Activated CD8-positive, alpha-beta T cell treated with anti-CD3 and anti-CD28 coated beads for 36 hours (primary cell): Measurements from ENCODE around the gene SLC22A31. TPM values are rescaled to one million over a fixed set of nuclear protein-coding genes. Genes with fewer than 3 reads are reported as not detected.

Source experiments
- ATAC-seq: fragments of 200-7000 bp; cut with Tn5 transposase; one replicate; pipeline ENCODE4 v1.10.0; 2021; ENCODE audit warnings: mild to moderate bottlenecking, moderate library complexity
- CTCF ChIA-PET: fragments of 350-600 bp; sonication (Branson Sonifier 250); formaldehyde crosslinking; loops from one replicate; lab custom pipeline; 2021; ENCODE audit warnings: antibody characterized with exemption; lab: Charles Lee
- POLR2A ChIA-PET: fragments of 350-600 bp; sonication (Branson Sonifier 250); formaldehyde crosslinking; loops from one replicate; lab custom pipeline; 2021; ENCODE audit warnings: antibody characterized with exemption; lab: Charles Lee
- DNase-seq: peaks from one replicate; pipeline ENCODE4 v3.0.0-alpha.2; 2020
- H3K27ac Mint-ChIP-seq: one replicate; pipeline ENCODE4 v1.8.0; 2021; ENCODE audit warnings: mild to moderate bottlenecking, mixed read lengths
- H3K27me3 Mint-ChIP-seq: one replicate; pipeline ENCODE4 v1.8.0; 2021; ENCODE audit warnings: mixed read lengths
- H3K36me3 Mint-ChIP-seq: one replicate; pipeline ENCODE4 v1.8.0; 2021; ENCODE audit warnings: low read depth, mixed read lengths
- H3K4me1 Mint-ChIP-seq: one replicate; pipeline ENCODE4 v1.8.0; 2021; ENCODE audit warnings: low read depth, mixed read lengths
- H3K4me3 Mint-ChIP-seq: one replicate; pipeline ENCODE4 v1.8.0; 2021; ENCODE audit warnings: mild to moderate bottlenecking, moderate library complexity, mixed read lengths
- H3K9me3 Mint-ChIP-seq: one replicate; pipeline ENCODE4 v1.8.0; 2021; ENCODE audit warnings: mixed read lengths
- CTCF ChIP-seq: fragments of 200-600 bp; IDR thresholded peaks from one replicate; pipeline ENCODE4 v1.8.0; 2022; ENCODE audit warnings: antibody characterized with exemption, mild to moderate bottlenecking
- intact Hi-C: fragments of 100-400 bp; cut with micrococcal nuclease; formaldehyde crosslinking; loops from one replicate; pipeline ENCODE4 v1.10.0; 2022
- total RNA-seq, 2 experiments: library from RNA; stranded (reverse); gene quantifications; one replicate each; pipeline ENCODE4 v1.2.3, GENCODE V29; 2021

SLC22A31 gene
- total RNA-seq, 2 experiments from 2014 or later: 0.16 to 0.20 TPM

GRCh38 chr16:89241187-89242007 is 41.1 kb upstream of the SLC22A31 start:
- TF ChIP-seq CTCF: no peak
- ATAC-seq (peak; percentile 85), DNase-seq (peak; percentile 80)
- H3K27me3 Mint-ChIP-seq: no peaks in the 10 kb centered on the region
- intact Hi-C loops: no loop called here
- POLR2A ChIA-PET: interaction anchor here (0.6 to 1.5 kb wide), 5 partner anchors 16 to 55 kb away, joined by 3 to 4 read pairs (median 3); no protein-coding TSS in a partner anchor
- CTCF ChIA-PET: interaction anchor here (1.0 to 1.2 kb wide), 8 partner anchors 16 to 538 kb away, joined by 3 to 4 read pairs (median 3); partner anchors contain the start of gene ZNF778
- H3K27ac Mint-ChIP-seq: peak overlapping the region; percentile 99
- H3K9me3 Mint-ChIP-seq: peaks cover 4% of the 10 kb centered on the region
- H3K36me3 Mint-ChIP-seq: peaks cover 3% of the 10 kb centered on the region
- H3K4me1 Mint-ChIP-seq: peaks cover 16% of the 10 kb centered on the region
- H3K4me3 Mint-ChIP-seq: peak overlapping the region; percentile 95

GRCh38 chr16:89237733-89238132 is 37.4 kb upstream of the SLC22A31 start:
- Mint-ChIP-seq H3K27ac (no peak overlapping the region), H3K36me3 (peaks cover 12% of the 10 kb centered on the region), H3K9me3 (peaks cover 4% of the 10 kb centered on the region), H3K27me3 (no peaks in the 10 kb centered on the region), H3K4me1 (peaks cover 7% of the 10 kb centered on the region), H3K4me3 (no peak overlapping the region)
- ChIA-PET POLR2A (no interaction called here), CTCF (interaction anchor here (1.2 kb wide), 1 partner anchor 271 kb away, joined by 3 read pairs; no protein-coding TSS in a partner anchor)
- DNase-seq: no peak
- intact Hi-C loops: no loop called here
- no peak for TF ChIP-seq CTCF
- ATAC-seq: no peak

- H3K4me1 Mint-ChIP-seq: no peaks in the 10 kb centered on the region
- CTCF ChIA-PET: no interaction called here
- H3K27ac Mint-ChIP-seq: no peak overlapping the region
Observed at GRCh38 chr16:89233678-89234490, 33.5 kb upstream of the SLC22A31 start.

GRCh38 chr16:89232107-89232506 is 31.8 kb upstream of the SLC22A31 start:
- DNase-seq: no peak
- Mint-ChIP-seq H3K36me3 (peaks cover 47% of the 10 kb centered on the region), H3K9me3 (peaks cover 14% of the 10 kb centered on the region), H3K4me3 (no peak overlapping the region), H3K4me1 (no peaks in the 10 kb centered on the region), H3K27me3 (no peaks in the 10 kb centered on the region), H3K27ac (no peak overlapping the region)
- ChIA-PET CTCF (no interaction called here), POLR2A (no interaction called here)
- intact Hi-C loops: no loop called here
- no peak for ATAC-seq
- no peak for TF ChIP-seq CTCF

More at GRCh38 chr16:89233678-89234490, 33.5 kb upstream of the SLC22A31 start:
- no peaks in the 10 kb centered on the region for H3K9me3 Mint-ChIP-seq
- TF ChIP-seq CTCF: no peak
- intact Hi-C loops: no loop called here
- no peak overlapping the region for H3K4me3 Mint-ChIP-seq
- peaks cover 29% of the 10 kb centered on the region for H3K36me3 Mint-ChIP-seq
- H3K27me3 Mint-ChIP-seq: no peaks in the 10 kb centered on the region
- POLR2A ChIA-PET: no interaction called here
- ATAC-seq (no peak), DNase-seq (no peak)
